Right lobe of liver (tissue), 4 donors: Measurements from ENCODE around the gene MEOX1.

Experiments used
- CTCF ChIP-seq, 4 donors: fragments of 200-600 bp in 3 of 4; fragments of 450-650 bp in 1 of 4; IDR thresholded peaks; one replicate each; pipeline versions ENCODE4 v1.5.1 to v1.8.0; 2016 to 2022; ENCODE audit warnings: antibody characterized with exemption in 4 of 4, mild to moderate bottlenecking in 2 of 4
- POLR2A ChIP-seq: fragments of 450-650 bp; IDR thresholded peaks from one replicate; pipeline ENCODE4 v1.6.1; 2017; ENCODE audit warnings: antibody characterized with exemption, mild to moderate bottlenecking
- donor health status: DM: no; HTN: no; CAD: no.
- donor health status: DM: no; HTN: no; CAD: no.
- donor health status: DM: no; HTN: yes; CAD: no.

GRCh38 chr17:43658900-43659299 is 2.8 kb downstream of the MEOX1 start:
- no peak for TF ChIP-seq POLR2A
- TF ChIP-seq CTCF (IDR thresholded peaks at IDR 0.05) = no peak
